Measurements from ENCODE around the gene BSCL2.
A peak's percentile ranks its signal among the peaks of the same experiment; 100 is the strongest.
"Not testable (repeated sequence)": the region's sequence is repeated elsewhere in the genome, so short reads cannot be mapped to it uniquely, and the experiment has no call there.

Gene BSCL2

GRCh38 chr11:62707277-62707861 is at the start of gene BSCL2, which contains the start of gene GNG3:
Gene BSCL2 (minus strand): TSS chr11:62707424. CDS start chr11:62707195, 229 bp downstream.
Gene GNG3 (plus strand): TSS chr11:62707676. CDS start chr11:62708296, 620 bp downstream.
- intact Hi-C loops (cut with DNase I) = loop anchor here (10.0 kb wide), 1 partner anchor 113 kb away; the partner anchor contains the start of gene TUT1
- DNase-seq = peak; percentile 62 to 99 (median 95)

GRCh38 chr11:62755086-62755615 is 47.9 kb upstream of the BSCL2 start:
- intact Hi-C loops (cut with DNase I) = loop anchor here (2.0 kb wide), 1 partner anchor 50 kb away; the partner anchor contains the start of gene NXF1
- peak in 1 of 10 donors; percentile 75 for DNase-seq

- intact Hi-C loops (cut with DNase I) = loop anchor here (2.0 kb wide), 1 partner anchor 51 kb away; the partner anchor contains the start of gene NXF1
- peak; percentile 97 to 100 (median 98) for DNase-seq
Observed at GRCh38 chr11:62753736-62754603, 46.7 kb upstream of the BSCL2 start, which contains the start of gene ZBTB3. Gene ZBTB3 (minus strand): TSS chr11:62754160. CDS start chr11:62753664, 496 bp downstream.

GRCh38 chr11:62752994-62753735 is 45.9 kb upstream of the BSCL2 start:
- intact Hi-C loops (cut with DNase I) = no loop called here
- DNase-seq = peak in 3 of 10 donors; percentile 58 to 82 (median 64)

DNA sequence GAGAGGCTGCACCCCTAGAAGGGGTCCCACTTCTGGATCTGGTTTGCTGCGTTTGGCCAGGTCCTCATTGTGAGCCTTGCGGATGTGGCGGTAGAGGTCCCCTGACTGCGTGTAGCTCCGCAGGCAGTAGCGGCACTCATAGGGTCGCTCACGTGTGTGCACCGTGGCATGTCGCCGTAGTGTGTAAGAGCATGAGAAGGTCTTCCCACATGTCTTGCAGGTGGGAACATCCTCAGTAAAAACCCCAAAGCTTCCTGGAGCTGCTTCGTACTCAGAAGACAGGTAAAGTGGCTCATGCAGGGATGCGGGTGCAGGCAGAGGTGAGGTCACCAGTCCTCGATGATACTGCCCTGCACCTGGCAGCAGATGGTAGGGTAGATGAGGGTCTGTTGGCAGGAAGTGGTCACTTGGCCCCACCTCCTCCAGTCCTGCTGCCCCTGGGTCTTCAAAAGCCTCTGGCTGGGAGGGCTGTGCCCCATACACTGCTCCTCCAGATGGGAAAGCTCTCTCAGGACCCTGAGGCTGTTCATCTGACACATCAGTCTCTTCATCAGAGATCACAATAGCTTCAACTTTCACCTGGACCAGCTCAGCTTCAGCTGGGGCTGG is 45.1 kb upstream of the BSCL2 start:
- peak in 3 of 10 donors; percentile 35 to 56 (median 44) for DNase-seq
- intact Hi-C loops (cut with DNase I) = no loop called here

DNA sequence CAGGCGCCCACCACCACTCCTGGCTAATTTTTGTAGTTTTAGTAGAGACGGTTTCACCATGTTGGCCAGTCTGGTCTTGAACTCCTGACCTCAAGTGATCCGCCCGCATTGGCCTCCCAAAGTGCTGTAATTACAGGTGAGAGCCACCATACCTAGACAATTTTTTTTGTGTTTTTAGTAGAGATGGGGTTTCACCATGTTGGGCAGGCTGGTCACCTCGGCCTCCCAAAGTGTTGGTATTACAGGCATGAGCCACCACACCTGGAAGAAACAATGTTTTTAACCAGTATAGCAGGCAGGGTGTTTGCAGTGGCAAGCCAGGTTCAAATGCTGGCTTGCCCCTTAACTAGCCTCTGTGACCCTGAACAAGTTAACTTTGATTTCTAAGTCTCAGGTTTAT is 42.7 kb upstream of the BSCL2 start:
- DNase-seq = peak in 3 of 10 donors; percentile 6 to 24 (median 15)
- intact Hi-C loops (cut with DNase I) = not testable (repeated sequence)

DNA sequence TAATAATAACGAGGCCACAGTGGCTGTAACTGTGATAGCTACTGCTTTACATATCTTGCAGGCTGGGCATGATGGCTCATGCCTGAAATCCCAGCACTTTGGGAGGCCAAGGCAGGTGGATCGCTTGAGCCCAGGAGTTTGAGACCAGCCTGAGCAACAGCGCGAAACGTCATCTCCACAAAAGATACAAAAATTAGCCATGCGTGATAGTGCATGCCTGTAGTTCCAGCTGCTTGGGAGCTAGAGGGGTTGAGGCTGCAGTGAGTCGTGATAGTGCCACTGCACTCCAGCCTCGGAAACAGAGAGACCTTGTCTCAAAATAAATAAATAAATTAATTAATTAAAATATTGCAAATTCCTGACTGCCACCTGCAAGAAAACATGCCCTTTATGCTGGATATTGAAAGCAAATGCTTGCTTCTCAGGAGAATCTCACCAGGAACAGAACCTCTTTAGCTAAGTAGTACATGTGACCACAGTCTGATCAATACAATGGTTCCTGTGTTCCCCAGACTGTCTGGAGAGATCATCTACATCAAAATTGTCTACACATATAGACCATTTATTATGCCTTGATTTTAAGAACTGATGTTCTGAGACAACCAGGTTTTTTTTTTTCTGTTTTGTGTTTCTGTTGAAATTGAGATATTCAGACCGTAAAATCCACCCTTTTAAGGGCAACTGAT is 40.4 kb upstream of the BSCL2 start:
- intact Hi-C loops (cut with DNase I) = no loop called here
- DNase-seq = peak in 3 of 10 donors; percentile 24 to 56 (median 39)

DNA sequence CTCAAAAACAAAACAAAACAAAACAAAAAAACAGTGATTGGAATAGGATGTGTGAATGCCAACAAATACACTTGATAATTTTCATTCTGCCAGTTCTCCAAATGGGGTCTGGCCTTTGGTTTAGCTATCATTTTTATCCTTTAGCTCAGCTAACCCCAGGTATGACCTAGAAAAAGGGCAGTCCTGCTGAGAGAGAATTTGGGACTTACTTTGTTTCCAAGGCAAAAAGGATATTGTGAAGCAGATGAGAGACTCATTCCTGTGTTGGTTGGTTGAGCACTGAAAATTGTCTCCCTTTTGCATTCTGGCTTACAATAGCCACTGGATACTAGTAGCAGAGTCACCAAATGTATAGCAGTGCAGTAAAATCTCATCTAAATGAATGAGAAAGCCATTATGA is 30.0 kb upstream of the BSCL2 start:
- intact Hi-C loops (cut with DNase I) = no loop called here
- DNase-seq = no peak

DNA sequence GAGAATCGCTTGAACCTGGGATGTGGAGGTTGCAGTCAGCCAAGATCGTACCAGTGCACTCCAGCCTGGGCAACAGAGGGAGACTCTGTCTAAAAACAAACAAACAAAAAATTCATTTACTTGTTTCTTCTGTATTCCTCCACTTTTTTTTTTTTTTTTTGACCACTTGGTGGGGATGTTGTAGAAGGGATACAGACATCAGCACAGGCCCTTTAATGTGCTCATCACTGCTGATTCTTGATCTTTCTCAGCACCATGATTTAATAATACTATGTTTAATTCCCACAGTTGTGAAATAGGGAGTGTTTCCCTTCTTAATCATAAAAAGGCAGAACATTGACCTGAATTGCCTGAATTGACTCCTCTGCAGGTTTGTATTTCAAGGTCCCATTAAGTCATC is 25.6 kb upstream of the BSCL2 start:
- intact Hi-C loops (cut with DNase I) = loop anchor here (5.0 kb wide), 1 partner anchor 129 kb away; no protein-coding TSS in a partner anchor
- DNase-seq = no peak

GRCh38 chr11:62730076-62730475 is 22.9 kb upstream of the BSCL2 start:
- DNase-seq = peak in 1 of 10 donors; percentile 40
- intact Hi-C loops (cut with DNase I) = loop anchor here (5.0 kb wide), 1 partner anchor 132 kb away; no protein-coding TSS in a partner anchor

GRCh38 chr11:62728171-62728988 is 21.2 kb upstream of the BSCL2 start, which contains the start of gene TTC9C:
Gene TTC9C (plus strand): TSS chr11:62728486. CDS start chr11:62728849, 363 bp downstream.
- peak; percentile 80 to 98 (median 87) for DNase-seq
- intact Hi-C loops (cut with DNase I) = loop anchor here (2.0 to 10.0 kb wide), 2 partner anchors 32 to 106 kb away; partner anchors contain the start of genes POLR2G, STX5, TEX54 and WDR74

GRCh38 chr11:62727872-62728170 is 20.6 kb upstream of the BSCL2 start:
- intact Hi-C loops (cut with DNase I) = loop anchor here (2.0 to 10.0 kb wide), 3 partner anchors 19 to 107 kb away; partner anchors contain the start of genes POLR2G, STX5, TEX54 and WDR74

DNA sequence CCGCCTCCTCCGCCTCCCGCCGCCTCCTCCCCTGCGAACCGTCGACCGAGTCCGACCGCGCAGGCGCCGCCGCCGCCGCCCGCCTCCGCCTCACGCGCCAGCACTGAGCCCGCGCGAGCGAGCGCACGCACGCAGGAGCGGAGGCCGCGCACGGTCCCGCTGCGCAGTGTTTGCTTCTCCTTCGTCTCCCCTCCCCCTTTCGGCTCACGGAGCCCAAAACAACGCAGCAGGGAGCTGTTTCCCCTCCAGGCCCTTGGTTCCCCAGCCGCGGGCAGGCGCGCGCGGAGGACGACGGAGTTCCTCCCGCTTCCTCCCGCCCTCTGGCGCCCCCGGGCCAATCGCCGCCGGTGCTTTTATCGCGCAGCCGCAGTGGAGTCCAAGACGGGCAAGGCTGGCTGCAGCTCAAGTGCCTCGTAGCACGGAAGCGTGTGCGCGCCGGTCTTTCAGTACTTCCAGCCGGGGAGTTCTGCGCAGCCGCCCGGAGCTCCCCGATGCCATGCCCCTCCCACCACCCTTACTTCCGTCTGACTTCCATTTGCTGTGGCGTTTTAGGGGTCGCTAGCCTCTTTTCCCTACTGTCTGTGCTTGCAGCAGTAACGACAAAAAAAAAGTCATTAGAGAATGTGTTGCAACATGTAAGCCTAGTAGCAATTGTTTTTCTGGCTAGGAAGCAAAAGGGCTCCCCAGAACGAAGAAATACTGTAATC is 20.1 kb upstream of the BSCL2 start, which contains the start of gene HNRNPUL2:
TSS of gene HNRNPUL2 (minus strand) at position 293 of the 707 bp plus-strand sequence. CDS start 301 bp downstream, outside the sequence.
- intact Hi-C loops (cut with DNase I) = loop anchor here (2.0 to 10.0 kb wide), 2 partner anchors 19 to 107 kb away; partner anchors contain the start of genes STX5, TEX54 and WDR74
- DNase-seq = peak; percentile 96 to 100 (median 98)

More at GRCh38 chr11:62727872-62728170, 20.6 kb upstream of the BSCL2 start:
- peak; percentile 70 to 95 (median 80) for DNase-seq

DNA sequence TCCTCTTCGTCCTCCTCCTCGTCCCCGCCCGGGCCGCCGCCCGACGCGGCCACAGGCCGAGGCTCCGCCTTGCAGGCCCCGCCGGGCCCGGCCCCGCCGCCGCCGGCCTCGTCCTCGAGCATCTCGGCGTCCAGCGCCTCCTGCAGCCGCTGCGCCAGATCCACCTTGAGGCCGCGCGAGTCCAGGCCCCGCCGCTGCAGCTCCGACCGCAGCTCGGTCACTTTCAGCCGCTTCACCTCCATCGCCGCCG is 19.6 kb upstream of the BSCL2 start:
- no peak for DNase-seq
- intact Hi-C loops (cut with DNase I) = loop anchor here (2.0 to 10.0 kb wide), 2 partner anchors 18 to 108 kb away; partner anchors contain the start of genes STX5, TEX54 and WDR74

GRCh38 chr11:62726156-62726914 is 19.1 kb upstream of the BSCL2 start:
- peak in 2 of 10 donors; percentile 8 to 78 for DNase-seq
- intact Hi-C loops (cut with DNase I) = loop anchor here (2.0 to 10.0 kb wide), 2 partner anchors 18 to 108 kb away; partner anchors contain the start of genes STX5, TEX54 and WDR74

DNA sequence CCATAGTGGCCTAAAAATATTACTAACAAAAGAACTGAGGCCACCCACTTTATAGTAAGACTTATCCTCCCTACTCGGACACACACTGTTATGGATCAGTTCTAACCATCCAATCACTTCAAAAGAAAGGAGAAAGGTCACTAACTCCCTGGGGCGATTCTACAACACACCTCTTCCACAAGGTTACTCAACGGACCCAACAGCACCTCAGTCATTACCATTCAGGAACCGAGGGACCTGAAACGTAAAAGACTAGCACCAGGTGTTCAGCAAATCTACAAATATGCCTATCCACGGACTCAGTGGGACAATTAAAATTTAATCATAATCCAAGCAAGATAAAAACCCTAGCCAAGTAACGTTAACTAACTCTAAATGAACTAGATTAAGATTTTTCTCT is 18.4 kb upstream of the BSCL2 start:
- DNase-seq = no peak
- intact Hi-C loops (cut with DNase I) = loop anchor here (2.0 to 10.0 kb wide), 2 partner anchors 17 to 109 kb away; partner anchors contain the start of genes STX5, TEX54 and WDR74

Measured in posterior cingulate gyrus (tissue), 11 donors.